Spleen (tissue), 7 donors: ENCODE results near the gene HSPA1L.

ENCODE experiments used
- POLR2AphosphoS5 ChIP-seq, 3 donors: sonication (generic); formaldehyde crosslinking; IDR thresholded peaks; one replicate each; pipeline ENCODE4 v1.5.1; 2017; ENCODE audit warnings: antibody characterized with exemption in 3 of 3
- TF ChIP-seq, protein P1 (sequence below), 11 experiments: fragments of 200-600 bp in 7 of 11; fragments of 450-650 bp in 4 of 11; sonication (generic) in 4 of 11; IDR thresholded peaks in 8 of 11; conservative IDR thresholded peaks in 3 of 11; 1 replicate in 7 of 11; 2 replicates in 4 of 11; pipeline versions ENCODE4 v1.4.0 to v1.8.0; 2016 to 2021; ENCODE audit warnings: antibody characterized with exemption in 11 of 11, inconsistent platforms in 4 of 11, mild to moderate bottlenecking in 1 of 11
- donor health status: DM: no; HTN: no; CAD: no; lungs with moderate emphysema.
- donor health status: DM: no; HTN: no; CAD: no.
- donor health status: DM: no; HTN: no; CAD: no.

DNA sequence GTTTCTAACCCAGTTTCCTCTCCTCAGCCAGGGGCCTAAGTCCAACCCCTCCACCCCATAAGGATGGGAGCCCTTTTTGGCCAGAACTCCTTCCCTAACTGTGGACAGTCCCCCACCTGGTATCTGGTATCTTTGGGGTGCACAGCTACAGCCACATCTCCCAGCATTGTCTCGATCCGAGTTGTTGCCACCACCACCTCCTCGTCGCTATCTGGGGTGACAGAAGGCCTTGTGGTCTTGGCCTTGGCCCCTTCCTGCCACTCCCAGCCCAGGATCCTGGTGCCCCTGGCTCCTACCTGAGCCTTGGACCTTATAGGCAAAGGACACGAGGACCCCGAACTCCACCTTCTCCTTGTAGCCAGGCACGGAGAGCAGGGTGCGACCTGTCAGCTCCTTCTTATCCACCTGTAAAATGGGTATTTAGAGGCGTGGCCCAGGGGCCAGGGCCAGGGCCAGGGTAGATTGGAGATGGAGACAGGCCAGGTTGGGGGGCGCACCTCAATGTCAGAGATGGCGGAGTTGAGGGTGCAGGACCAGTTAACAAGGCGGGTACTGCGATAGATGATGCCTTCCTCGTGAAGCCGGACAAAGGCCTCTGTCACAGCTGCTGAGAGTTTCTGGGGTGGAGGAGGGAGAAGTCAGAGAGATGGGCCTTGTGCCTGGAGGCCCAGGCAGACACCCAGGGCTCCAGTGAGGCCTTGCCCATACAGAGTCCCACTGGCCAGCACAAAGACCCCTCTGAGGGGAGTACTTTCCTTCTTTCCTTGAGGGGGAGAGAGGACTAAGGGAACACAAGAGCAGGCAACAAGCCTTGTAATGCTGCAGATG, 30.8 kb downstream of the HSPA1L start:
- TF ChIP-seq, protein P1, sequence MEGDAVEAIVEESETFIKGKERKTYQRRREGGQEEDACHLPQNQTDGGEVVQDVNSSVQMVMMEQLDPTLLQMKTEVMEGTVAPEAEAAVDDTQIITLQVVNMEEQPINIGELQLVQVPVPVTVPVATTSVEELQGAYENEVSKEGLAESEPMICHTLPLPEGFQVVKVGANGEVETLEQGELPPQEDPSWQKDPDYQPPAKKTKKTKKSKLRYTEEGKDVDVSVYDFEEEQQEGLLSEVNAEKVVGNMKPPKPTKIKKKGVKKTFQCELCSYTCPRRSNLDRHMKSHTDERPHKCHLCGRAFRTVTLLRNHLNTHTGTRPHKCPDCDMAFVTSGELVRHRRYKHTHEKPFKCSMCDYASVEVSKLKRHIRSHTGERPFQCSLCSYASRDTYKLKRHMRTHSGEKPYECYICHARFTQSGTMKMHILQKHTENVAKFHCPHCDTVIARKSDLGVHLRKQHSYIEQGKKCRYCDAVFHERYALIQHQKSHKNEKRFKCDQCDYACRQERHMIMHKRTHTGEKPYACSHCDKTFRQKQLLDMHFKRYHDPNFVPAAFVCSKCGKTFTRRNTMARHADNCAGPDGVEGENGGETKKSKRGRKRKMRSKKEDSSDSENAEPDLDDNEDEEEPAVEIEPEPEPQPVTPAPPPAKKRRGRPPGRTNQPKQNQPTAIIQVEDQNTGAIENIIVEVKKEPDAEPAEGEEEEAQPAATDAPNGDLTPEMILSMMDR (IDR thresholded peaks at IDR 0.05 in 8 of 11, conservative IDR thresholded peaks at IDR 0.05 in 3 of 11), result no peak
- TF ChIP-seq POLR2AphosphoS5 (IDR thresholded peaks at IDR 0.05), result peak in 1 of 3 donors; percentile 15
